Hematopoietic multipotent progenitor cell treated with erythropoietin and hydrocortisone succinate and interleukin-3 and kit ligand, for 4 days (in vitro differentiated cells): ENCODE results near the gene ATXN1.
A peak's percentile ranks its signal among the peaks of the same experiment; 100 is the strongest.
"Not testable (repeated sequence)": the region's sequence is repeated elsewhere in the genome, so short reads cannot be mapped to it uniquely, and the experiment has no call there.

Source experiments
- DNase-seq: peaks from one replicate; pipeline ENCODE4 v3.0.0-alpha.2; 2015

The ATXN1 gene

GRCh38 chr6:16559071-16559470 lies 202.2 kb downstream of the ATXN1 start:
- DNase-seq: no peak

- DNase-seq: no peak
Observed at GRCh38 chr6:16555550-16555949, 205.7 kb downstream of the ATXN1 start.

GRCh38 chr6:16553531-16553930 lies 207.7 kb downstream of the ATXN1 start:
- DNase-seq: no peak

GRCh38 chr6:16551466-16551865 lies 209.8 kb downstream of the ATXN1 start:
- no peak for DNase-seq

DNA sequence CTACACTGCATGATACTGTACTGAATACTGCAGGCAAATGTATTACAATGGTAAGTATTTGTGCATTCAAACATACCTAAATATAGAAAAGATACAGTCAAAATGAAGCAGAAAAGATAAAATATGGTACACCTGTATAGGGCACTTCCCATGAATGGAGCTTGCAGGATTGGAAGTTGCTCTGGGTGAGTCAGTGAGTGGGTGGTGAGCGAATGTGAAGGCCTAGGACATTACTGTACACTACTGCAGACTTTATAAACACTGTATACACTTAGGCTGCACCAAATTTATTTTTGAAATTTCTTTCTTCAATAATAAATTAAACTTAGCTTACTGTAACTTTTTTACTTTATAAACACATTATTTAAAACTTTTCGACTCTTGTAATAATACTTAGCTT lies 213.1 kb downstream of the ATXN1 start:
- DNase-seq: no peak

GRCh38 chr6:16547587-16547986 lies 213.7 kb downstream of the ATXN1 start:
- peak; percentile 81 for DNase-seq

GRCh38 chr6:16546861-16547260 lies 214.4 kb downstream of the ATXN1 start:
- DNase-seq: no peak

DNA sequence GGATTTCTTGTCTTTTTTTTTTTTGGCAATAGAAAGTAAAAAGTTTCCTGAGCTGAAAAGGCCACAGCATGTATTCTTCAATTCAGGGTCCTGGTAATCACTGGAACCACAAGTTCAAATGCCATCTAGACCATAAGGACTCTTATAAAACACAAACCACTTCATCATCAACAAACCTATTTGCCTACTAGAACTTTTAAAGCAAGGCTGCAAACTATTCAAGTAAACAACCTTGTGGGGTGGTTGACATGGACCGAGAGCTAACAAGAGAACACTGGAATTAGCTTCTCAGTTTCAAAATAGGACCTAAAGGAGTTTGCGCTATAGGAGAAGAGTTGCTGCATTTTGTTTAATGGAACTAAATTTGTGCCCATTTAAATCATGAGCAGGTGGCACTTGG lies 215.9 kb downstream of the ATXN1 start:
- DNase-seq: no peak

DNA sequence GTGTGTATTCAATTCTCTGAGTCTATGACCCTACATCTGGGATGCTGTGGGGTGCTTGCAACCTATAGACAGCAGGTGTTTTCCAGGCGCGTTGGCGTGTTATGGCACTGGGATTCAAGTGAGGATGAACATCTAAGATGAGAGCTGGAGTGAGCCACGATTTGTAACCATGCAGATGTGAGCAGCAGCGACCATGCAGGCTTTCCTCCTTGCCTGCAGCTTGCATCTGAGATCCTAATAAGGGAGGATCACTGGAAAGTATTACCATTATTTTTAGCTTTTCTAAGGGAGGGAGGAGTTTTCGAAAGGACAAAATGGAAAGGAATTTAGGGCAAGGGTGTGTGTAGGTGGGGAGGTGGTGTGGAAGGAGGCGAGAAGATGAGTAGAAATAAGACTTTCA lies 216.7 kb downstream of the ATXN1 start:
- DNase-seq: no peak

- DNase-seq: no peak
Observed at GRCh38 chr6:16544006-16544405, 217.3 kb downstream of the ATXN1 start.

DNA sequence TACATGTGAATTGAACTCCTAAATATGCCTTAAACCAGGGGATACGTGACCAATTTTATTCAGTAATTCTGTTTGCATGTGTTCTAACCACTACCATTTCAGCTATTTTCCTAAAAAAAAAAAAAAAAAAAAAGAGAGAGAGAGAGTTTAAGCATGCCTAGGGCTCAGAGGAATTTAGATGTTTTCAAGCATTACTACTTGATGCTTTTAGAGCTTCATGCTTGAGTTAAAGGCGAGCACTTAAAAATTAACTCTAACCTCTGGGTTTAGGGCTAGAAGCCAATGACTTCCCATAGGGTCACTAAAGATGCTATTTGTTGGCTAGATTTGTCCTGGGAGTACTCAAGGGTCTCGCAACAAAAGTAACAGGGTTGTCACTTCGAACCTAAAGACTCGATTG lies 217.7 kb downstream of the ATXN1 start:
- no peak for DNase-seq

DNA sequence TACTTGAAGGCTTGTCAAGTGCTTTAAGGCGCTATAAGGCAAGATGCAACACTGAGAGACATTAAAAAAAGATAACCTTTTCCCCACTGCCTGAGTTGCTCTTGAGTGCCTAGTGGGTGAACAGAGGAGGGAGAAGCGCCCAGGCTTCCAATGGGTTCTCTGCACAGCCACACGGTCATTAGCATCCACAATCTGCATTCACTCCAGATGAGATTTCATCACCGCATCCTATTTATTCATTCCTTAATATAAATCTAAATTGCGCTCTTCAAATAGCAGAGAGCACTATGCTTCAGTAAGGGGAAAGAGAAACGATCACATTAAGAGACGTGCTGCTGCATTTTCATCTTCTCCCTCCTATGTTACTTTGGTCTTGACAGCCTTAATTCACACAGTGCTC lies 219.2 kb downstream of the ATXN1 start:
- no peak for DNase-seq

DNA sequence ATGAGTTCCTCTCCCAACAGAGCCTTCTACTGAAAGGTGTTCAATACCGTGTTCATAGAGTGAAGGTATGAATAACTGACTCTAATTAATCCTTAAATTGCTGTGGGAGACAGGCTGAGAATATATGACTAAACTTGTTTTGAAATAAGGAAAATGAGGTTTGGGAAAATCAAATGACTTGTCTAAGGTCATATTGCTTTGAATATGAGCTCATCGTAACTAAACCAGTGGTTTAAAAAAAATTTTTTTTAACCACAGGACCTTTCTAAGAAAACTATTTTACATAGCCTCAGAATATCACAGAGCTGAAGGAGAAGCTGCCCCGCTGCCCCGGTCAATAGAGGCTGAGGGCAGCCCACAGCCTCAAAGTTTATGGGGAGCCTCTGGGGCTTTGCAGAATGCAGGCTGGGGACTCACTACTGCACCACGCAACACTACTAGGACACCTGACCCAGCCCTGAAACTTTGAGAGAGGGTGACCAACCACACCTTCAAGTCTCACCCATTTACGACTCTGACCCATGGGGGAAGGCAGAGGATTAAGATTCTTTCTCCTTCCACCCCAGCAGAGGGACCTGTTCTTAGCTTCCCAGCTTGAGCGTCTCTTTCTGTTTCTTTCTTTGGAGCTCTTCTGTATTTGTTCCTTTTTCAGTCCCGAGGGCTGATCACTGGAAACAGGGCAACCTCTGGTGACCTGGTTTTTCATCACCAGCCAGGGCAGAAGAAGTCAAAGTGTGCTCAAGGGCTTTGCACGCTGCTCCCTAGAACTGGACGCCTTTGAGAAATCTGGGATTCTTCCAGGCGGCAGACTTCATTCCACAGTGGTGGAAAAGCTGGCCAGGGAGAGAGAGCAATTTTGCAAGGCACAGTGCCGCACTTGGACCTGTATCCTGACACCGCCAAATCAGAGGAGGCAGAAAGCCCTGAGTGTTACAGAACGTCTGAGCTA lies 220.2 kb downstream of the ATXN1 start:
- no peak for DNase-seq

DNA sequence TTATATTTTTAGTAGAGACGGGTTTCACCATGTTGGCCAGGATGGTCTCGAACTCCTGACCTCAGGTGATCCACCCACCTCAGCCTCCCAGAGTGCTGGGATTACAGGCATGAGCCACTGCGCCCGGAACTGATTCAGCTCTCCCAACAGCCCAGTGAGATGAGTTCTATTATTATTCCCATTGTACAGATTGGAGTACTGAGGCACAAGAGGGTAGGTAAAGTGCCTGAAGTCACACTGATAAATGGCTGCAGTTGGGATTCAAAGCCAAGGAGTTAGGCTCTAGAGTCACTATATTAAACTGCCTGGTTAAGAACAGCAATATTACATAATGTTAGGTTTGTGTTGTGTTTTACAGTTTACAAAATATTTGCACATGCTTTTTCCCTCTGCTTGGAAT lies 220.9 kb downstream of the ATXN1 start:
- not testable (repeated sequence) for DNase-seq

- no peak for DNase-seq
Observed at GRCh38 chr6:16539086-16539931, 222.0 kb downstream of the ATXN1 start.

GRCh38 chr6:16535564-16535963 lies 225.7 kb downstream of the ATXN1 start:
- no peak for DNase-seq

DNA sequence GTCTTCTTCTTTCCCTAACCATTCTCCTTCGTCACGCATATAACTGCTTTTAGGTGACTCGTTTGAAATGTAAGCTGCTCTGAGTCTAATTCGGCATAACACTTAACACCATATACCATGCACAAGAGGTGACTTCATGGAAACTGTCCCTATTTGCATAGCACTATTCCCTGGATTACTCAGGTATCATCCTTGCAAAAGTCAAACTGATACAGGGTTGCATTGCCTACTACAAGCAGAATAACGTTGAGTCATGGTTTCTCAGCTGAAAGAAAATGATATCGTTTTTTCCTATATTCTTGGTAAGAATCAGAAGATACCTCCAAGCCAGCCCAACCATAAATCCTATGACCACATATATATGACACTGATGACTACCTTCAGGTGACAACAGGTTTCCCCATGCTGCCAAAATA lies 227.5 kb downstream of the ATXN1 start:
- DNase-seq: no peak

DNA sequence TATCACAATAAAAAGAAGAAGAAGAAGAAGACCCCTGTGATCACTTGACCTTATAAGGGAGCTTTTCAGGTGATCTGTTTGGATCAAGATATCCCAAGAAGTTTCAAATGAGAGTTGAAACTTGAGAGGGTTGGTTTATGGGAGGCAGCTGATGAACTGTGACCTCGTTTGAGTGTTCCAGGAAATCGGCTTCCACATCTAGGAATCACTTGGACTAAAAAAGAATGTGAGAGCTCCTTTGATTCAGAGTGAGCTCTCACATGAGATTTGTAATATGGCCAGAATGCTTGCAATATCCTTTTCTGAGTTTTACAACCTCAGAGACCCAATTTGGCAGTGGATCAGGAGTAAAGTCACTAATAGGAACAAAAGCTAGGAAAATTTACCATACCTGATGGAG lies 228.1 kb downstream of the ATXN1 start:
- no peak for DNase-seq

DNA sequence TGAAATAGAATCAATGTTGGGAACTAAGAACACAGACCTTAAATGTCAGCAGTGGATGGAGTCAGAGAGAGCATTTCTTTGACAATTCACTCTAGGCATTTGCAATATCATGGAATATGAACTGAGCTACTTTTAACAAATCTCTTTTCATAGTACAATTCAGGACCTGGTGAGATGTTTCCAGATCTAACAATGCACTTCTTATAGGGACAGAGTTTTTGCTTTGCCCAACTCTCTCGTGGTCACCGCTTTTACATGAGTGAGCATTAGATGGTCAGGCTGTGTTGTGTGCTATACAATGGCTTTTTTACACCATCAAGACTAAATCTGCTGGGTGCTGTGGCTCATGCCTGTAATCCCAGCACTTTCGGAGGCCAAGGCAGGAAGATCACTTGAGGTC lies 233.6 kb downstream of the ATXN1 start:
- no peak for DNase-seq

DNA sequence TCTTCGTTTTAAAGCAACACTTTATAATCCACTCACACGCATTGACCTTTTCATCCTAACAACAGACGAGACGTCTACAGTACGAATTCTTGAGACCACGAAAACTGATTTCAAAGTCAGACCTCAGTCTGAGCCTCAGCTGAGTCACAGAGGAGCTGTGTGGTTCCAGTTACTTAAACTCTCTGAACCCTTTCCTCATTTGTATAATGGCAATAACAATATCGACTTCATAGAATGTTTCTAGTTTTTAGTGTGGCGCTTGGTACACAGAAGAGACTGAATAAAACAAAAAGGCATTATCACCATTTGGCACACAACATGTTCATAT lies 236.9 kb downstream of the ATXN1 start:
- DNase-seq: no peak

- DNase-seq: peak; percentile 81
Observed at GRCh38 chr6:16523606-16524379, 237.5 kb downstream of the ATXN1 start.

DNA sequence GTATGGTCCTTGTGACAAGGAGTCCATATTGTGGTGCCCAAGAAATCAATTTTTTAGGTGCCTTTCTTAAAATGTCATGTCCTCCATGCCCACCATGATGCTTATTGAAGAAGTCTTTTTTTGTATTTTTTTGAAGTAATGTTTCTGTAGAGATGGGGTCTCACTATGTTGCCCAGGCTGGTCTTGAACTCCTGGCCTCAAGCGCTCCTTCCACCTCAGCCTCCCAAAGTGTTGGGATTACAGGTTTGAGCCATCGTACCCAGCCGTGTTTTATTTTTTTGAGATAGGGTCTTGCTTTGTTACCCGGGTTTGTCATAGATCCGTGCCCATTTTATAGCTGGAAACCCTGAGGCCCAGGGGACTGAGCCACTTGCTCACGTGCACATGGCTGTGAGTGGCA lies 238.3 kb downstream of the ATXN1 start:
- no peak for DNase-seq

GRCh38 chr6:16521528-16521927 lies 239.7 kb downstream of the ATXN1 start:
- DNase-seq: no peak
